WTC11 (cell line): ENCODE data around the gene LIPM. TPM values are rescaled to one million over a fixed set of nuclear protein-coding genes. Genes with fewer than 3 reads are reported as not detected.

Experiments used
- ATAC-seq: fragments of 200-7000 bp; cut with Tn5 transposase; 2 replicates; pipeline ENCODE4 v1.10.0; 2021; ENCODE audit warnings: mild to moderate bottlenecking, moderate library complexity
- Bru-seq: library from RNA; stranded (reverse); fragments of 400-500 nt; gene quantifications from one replicate; lab custom pipeline; 2021; lab: Mats Ljungman, UMichigan
- CTCF ChIA-PET: fragments of 300-600 bp; sonication (Branson Sonifier 250); formaldehyde crosslinking; loops from one replicate; lab custom pipeline; 2021; ENCODE audit warnings: antibody characterized with exemption; lab: Charles Lee
- POLR2A ChIA-PET: fragments of 350-600 bp; sonication (Branson Sonifier 250); formaldehyde crosslinking; loops from one replicate; lab custom pipeline; 2021; ENCODE audit warnings: antibody characterized with exemption; lab: Charles Lee
- DNase-seq: peaks from one replicate; pipeline ENCODE4 v3.0.0; 2021; ENCODE audit warnings: low spot score
- H3K27ac Mint-ChIP-seq: 2 replicates; pipeline ENCODE4 v1.8.0; 2021; ENCODE audit warnings: mixed read lengths
- H3K27me3 Mint-ChIP-seq: 2 replicates; pipeline ENCODE4 v1.8.0; 2021; ENCODE audit warnings: low read depth, mild to moderate bottlenecking, moderate library complexity, mixed read lengths
- H3K36me3 Mint-ChIP-seq: 2 replicates; pipeline ENCODE4 v1.8.0; 2021; ENCODE audit warnings: mixed read lengths
- H3K4me1 Mint-ChIP-seq: 2 replicates; pipeline ENCODE4 v1.8.0; 2022; ENCODE audit warnings: mixed read lengths
- H3K4me3 Mint-ChIP-seq: 2 replicates; pipeline ENCODE4 v1.8.0; 2021; ENCODE audit warnings: mild to moderate bottlenecking, moderate library complexity, mixed read lengths
- H3K9me3 Mint-ChIP-seq: 2 replicates; pipeline ENCODE4 v1.8.0; 2021; ENCODE audit warnings: mixed read lengths
- ATF1 ChIP-seq: sonication (generic); formaldehyde crosslinking; IDR thresholded peaks from 2 replicates; pipeline ENCODE4 v1.8.1; 2023; ENCODE audit warnings: mild to moderate bottlenecking, moderate library complexity, missing genetic modification reagents
- CBFB ChIP-seq: sonication (generic); formaldehyde crosslinking; IDR thresholded peaks from 2 replicates; pipeline ENCODE4 v1.8.1; 2022; ENCODE audit warnings: mild to moderate bottlenecking, low read depth, missing genetic modification reagents
- HMGA2 ChIP-seq: fragments of 250-450 bp; sonication (Bioruptor Pico); IDR thresholded peaks from 2 replicates; pipeline ENCODE4 v1.4.0; 2021; ENCODE audit warnings: mild to moderate bottlenecking, moderate library complexity
- IRF2 ChIP-seq: sonication (generic); formaldehyde crosslinking; IDR thresholded peaks from 2 replicates; pipeline ENCODE4 v1.8.0; 2022; ENCODE audit warnings: low read depth, missing genetic modification reagents, borderline replicate concordance
- JAZF1 ChIP-seq: fragments of 250-450 bp; sonication (Bioruptor Pico); IDR thresholded peaks from 2 replicates; pipeline ENCODE4 v1.9.0; 2021; ENCODE audit warnings: moderate library complexity, mild to moderate bottlenecking, inconsistent platforms
- MYBL2 ChIP-seq: sonication (generic); formaldehyde crosslinking; IDR thresholded peaks from 2 replicates; pipeline ENCODE4 v1.8.1; 2023; ENCODE audit warnings: mild to moderate bottlenecking, moderate library complexity, missing genetic modification reagents
- NR2C2 ChIP-seq: sonication (generic); formaldehyde crosslinking; IDR thresholded peaks from 2 replicates; pipeline ENCODE4 v1.8.0; 2022; ENCODE audit warnings: mild to moderate bottlenecking, missing genetic modification reagents
- NR3C1 ChIP-seq: sonication (generic); formaldehyde crosslinking; conservative IDR thresholded peaks from 2 replicates; pipeline ENCODE4 v1.8.1; 2023; ENCODE audit warnings: low read depth, mild to moderate bottlenecking, missing genetic modification reagents
- SMAD4 ChIP-seq: sonication (generic); formaldehyde crosslinking; IDR thresholded peaks from 2 replicates; pipeline ENCODE4 v1.8.0; 2022; ENCODE audit warnings: mild to moderate bottlenecking, missing genetic modification reagents
- SOX15 ChIP-seq: fragments of 250-450 bp; sonication (Bioruptor Pico); IDR thresholded peaks from 2 replicates; pipeline ENCODE4 v1.9.0; 2021; ENCODE audit warnings: mild to moderate bottlenecking
- TCF7 ChIP-seq: sonication (generic); formaldehyde crosslinking; IDR thresholded peaks from 2 replicates; pipeline ENCODE4 v1.8.0; 2022; ENCODE audit warnings: mild to moderate bottlenecking, low read depth, missing genetic modification reagents, moderate library complexity
- TEAD1 ChIP-seq: sonication (generic); formaldehyde crosslinking; IDR thresholded peaks from 2 replicates; pipeline ENCODE4 v1.8.0; 2022; ENCODE audit warnings: mild to moderate bottlenecking, missing genetic modification reagents
- TEAD4 ChIP-seq: sonication (generic); formaldehyde crosslinking; IDR thresholded peaks from 2 replicates; pipeline ENCODE4 v1.8.0; 2022; ENCODE audit warnings: mild to moderate bottlenecking, missing genetic modification reagents
- ZNF219 ChIP-seq: sonication (generic); formaldehyde crosslinking; IDR thresholded peaks from 2 replicates; pipeline ENCODE4 v1.8.0; 2023; ENCODE audit warnings: missing genetic modification reagents, mild to moderate bottlenecking, borderline replicate concordance
- ZNF317 ChIP-seq: sonication (generic); formaldehyde crosslinking; IDR thresholded peaks from 2 replicates; pipeline ENCODE4 v1.8.1; 2023; ENCODE audit warnings: low read depth, mild to moderate bottlenecking, moderate library complexity, missing genetic modification reagents, borderline replicate concordance
- ZNF396 ChIP-seq: fragments of 250-450 bp; sonication (Bioruptor Pico); IDR thresholded peaks from 2 replicates; pipeline ENCODE4 v1.8.0; 2021; ENCODE audit warnings: mild to moderate bottlenecking, moderate library complexity, borderline replicate concordance
- ZNF423 ChIP-seq: fragments of 250-450 bp; sonication (Bioruptor Pico); IDR thresholded peaks from 2 replicates; pipeline ENCODE4 v2.1.2; 2022; ENCODE audit warnings: mild to moderate bottlenecking, moderate library complexity
- ZNF671 ChIP-seq: fragments of 250-450 bp; sonication (Bioruptor Pico); IDR thresholded peaks from 2 replicates; pipeline ENCODE4 v1.8.0; 2021; ENCODE audit warnings: mild to moderate bottlenecking
- long read RNA-seq, 3 experiments: library from RNA in 1 of 3; library from capped mRNA in 1 of 3; library from polyadenylated mRNA in 1 of 3; unstranded in 2 of 3; stranded (forward) in 1 of 3; transcript quantifications; one replicate each; pipeline ENCODE4 v2.0.0, GENCODE V29; 2021
- total RNA-seq: library from RNA; stranded (reverse); gene quantifications from 3 replicates; pipeline ENCODE4 v1.2.3, GENCODE V29; 2021
- TF ChIP-seq, protein P1 (sequence below): sonication (generic); formaldehyde crosslinking; IDR thresholded peaks from 2 replicates; pipeline ENCODE4 v1.8.0; 2022; ENCODE audit warnings: mild to moderate bottlenecking, missing genetic modification reagents
- TF ChIP-seq, protein P2 (sequence below): sonication (generic); formaldehyde crosslinking; IDR thresholded peaks from 2 replicates; pipeline ENCODE4 v1.8.1; 2022; ENCODE audit warnings: missing genetic modification reagents, borderline replicate concordance
- TF ChIP-seq, protein P3 (sequence below): sonication (generic); formaldehyde crosslinking; IDR thresholded peaks from 2 replicates; pipeline ENCODE4 v1.8.0; 2022; ENCODE audit warnings: mild to moderate bottlenecking, missing genetic modification reagents
- TF ChIP-seq, protein P4 (sequence below): sonication (generic); formaldehyde crosslinking; IDR thresholded peaks from 2 replicates; pipeline ENCODE4 v1.8.0; 2023; ENCODE audit warnings: mild to moderate bottlenecking, missing genetic modification reagents
- TF ChIP-seq, protein P5 (sequence below): sonication (generic); formaldehyde crosslinking; conservative IDR thresholded peaks from 2 replicates; pipeline ENCODE4 v1.8.1; 2022; ENCODE audit warnings: mild to moderate bottlenecking, missing genetic modification reagents
- TF ChIP-seq, protein P6 (sequence below): fragments of 250-450 bp; sonication (Bioruptor Pico); IDR thresholded peaks from 2 replicates; pipeline ENCODE4 v1.9.0; 2021; ENCODE audit warnings: mild to moderate bottlenecking
- TF ChIP-seq, protein P7 (sequence below): sonication (generic); formaldehyde crosslinking; IDR thresholded peaks from 2 replicates; pipeline ENCODE4 v1.8.0; 2022; ENCODE audit warnings: mild to moderate bottlenecking, missing genetic modification reagents

The LIPM gene, protein sequence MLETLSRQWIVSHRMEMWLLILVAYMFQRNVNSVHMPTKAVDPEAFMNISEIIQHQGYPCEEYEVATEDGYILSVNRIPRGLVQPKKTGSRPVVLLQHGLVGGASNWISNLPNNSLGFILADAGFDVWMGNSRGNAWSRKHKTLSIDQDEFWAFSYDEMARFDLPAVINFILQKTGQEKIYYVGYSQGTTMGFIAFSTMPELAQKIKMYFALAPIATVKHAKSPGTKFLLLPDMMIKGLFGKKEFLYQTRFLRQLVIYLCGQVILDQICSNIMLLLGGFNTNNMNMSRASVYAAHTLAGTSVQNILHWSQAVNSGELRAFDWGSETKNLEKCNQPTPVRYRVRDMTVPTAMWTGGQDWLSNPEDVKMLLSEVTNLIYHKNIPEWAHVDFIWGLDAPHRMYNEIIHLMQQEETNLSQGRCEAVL
- not detected in 3 replicates for total RNA-seq
- Bru-seq, nascent RNA, result not detected
- long read RNA-seq, experiment 1, result 0 reads
- long read RNA-seq, experiment 2, result 0 reads
- long read RNA-seq, experiment 3, result 0 reads

DNA sequence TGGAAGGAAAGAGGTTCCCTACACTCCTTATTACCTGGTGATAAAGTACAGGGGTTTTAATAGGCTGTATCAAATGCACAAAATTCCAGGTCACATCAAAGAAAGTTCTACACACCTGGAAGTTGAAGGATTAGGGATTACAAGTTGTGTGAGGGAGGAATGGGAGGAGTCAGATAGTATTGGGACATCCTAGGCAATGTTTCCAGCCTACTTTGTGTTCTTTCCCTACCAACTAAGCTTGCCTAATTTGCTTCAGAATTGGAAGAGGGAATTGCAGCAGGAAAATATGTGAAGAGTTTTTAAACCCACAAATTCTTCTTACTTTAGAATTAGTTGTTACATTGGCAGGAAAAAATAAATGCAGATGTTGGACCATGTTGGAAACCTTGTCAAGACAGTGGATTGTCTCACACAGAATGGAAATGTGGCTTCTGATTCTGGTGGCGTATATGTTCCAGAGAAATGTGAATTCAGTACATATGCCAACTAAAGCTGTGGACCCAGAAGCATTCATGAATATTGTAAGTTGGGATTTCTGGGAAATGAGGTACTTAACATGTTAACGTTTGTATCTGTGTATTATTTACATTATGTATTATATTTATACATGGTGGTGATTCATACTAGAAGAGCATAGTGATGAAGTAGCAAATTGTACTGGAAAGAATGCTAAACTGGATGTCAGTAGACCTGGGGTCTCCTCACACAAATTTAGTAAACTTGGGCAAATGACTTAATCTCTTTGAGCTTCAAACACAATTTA lies at the start of gene LIPM:
Gene LIPM, plus strand, starts transcription at position 208 of the 763 bp plus-strand sequence. Its CDS starts 167 bp downstream, at position 375.
- H3K27ac Mint-ChIP-seq, result no peak within 1 kb of the TSS
- no peak for DNase-seq
- no peak for ATAC-seq
- peaks cover 22% of the 10 kb centered on the region for H3K27me3 Mint-ChIP-seq
- H3K36me3 Mint-ChIP-seq, result no peaks in the 10 kb centered on the region
- TF ChIP-seq SMAD4 (CRISPR knock-in tag), result no peak
- TF ChIP-seq NR3C1 (CRISPR knock-in tag), result no peak
- TF ChIP-seq IRF2 (CRISPR knock-in tag), result no peak
- TF ChIP-seq ZNF423 (CRISPR knock-in tag), result no peak
- TF ChIP-seq, protein P1, sequence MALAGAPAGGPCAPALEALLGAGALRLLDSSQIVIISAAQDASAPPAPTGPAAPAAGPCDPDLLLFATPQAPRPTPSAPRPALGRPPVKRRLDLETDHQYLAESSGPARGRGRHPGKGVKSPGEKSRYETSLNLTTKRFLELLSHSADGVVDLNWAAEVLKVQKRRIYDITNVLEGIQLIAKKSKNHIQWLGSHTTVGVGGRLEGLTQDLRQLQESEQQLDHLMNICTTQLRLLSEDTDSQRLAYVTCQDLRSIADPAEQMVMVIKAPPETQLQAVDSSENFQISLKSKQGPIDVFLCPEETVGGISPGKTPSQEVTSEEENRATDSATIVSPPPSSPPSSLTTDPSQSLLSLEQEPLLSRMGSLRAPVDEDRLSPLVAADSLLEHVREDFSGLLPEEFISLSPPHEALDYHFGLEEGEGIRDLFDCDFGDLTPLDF (CRISPR knock-in tag), result no peak
- TF ChIP-seq TCF7, result no peak
- TF ChIP-seq, protein P2, sequence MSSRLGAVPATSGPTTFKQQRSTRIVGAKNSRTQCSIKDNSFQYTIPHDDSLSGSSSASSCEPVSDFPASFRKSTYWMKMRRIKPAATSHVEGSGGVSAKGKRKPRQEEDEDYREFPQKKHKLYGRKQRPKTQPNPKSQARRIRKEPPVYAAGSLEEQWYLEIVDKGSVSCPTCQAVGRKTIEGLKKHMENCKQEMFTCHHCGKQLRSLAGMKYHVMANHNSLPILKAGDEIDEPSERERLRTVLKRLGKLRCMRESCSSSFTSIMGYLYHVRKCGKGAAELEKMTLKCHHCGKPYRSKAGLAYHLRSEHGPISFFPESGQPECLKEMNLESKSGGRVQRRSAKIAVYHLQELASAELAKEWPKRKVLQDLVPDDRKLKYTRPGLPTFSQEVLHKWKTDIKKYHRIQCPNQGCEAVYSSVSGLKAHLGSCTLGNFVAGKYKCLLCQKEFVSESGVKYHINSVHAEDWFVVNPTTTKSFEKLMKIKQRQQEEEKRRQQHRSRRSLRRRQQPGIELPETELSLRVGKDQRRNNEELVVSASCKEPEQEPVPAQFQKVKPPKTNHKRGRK, result no peak
- TF ChIP-seq ATF1 (CRISPR knock-in tag), result no peak
- TF ChIP-seq TEAD1, result no peak
- TF ChIP-seq JAZF1 (CRISPR knock-in tag), result no peak
- no peak for TF ChIP-seq NR2C2 (CRISPR knock-in tag)
- TF ChIP-seq, protein P3, sequence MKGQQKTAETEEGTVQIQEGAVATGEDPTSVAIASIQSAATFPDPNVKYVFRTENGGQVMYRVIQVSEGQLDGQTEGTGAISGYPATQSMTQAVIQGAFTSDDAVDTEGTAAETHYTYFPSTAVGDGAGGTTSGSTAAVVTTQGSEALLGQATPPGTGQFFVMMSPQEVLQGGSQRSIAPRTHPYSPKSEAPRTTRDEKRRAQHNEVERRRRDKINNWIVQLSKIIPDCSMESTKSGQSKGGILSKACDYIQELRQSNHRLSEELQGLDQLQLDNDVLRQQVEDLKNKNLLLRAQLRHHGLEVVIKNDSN (CRISPR knock-in tag), result no peak
- TF ChIP-seq, protein P4, sequence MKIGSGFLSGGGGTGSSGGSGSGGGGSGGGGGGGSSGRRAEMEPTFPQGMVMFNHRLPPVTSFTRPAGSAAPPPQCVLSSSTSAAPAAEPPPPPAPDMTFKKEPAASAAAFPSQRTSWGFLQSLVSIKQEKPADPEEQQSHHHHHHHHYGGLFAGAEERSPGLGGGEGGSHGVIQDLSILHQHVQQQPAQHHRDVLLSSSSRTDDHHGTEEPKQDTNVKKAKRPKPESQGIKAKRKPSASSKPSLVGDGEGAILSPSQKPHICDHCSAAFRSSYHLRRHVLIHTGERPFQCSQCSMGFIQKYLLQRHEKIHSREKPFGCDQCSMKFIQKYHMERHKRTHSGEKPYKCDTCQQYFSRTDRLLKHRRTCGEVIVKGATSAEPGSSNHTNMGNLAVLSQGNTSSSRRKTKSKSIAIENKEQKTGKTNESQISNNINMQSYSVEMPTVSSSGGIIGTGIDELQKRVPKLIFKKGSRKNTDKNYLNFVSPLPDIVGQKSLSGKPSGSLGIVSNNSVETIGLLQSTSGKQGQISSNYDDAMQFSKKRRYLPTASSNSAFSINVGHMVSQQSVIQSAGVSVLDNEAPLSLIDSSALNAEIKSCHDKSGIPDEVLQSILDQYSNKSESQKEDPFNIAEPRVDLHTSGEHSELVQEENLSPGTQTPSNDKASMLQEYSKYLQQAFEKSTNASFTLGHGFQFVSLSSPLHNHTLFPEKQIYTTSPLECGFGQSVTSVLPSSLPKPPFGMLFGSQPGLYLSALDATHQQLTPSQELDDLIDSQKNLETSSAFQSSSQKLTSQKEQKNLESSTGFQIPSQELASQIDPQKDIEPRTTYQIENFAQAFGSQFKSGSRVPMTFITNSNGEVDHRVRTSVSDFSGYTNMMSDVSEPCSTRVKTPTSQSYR (CRISPR knock-in tag), result no peak
- no peak for TF ChIP-seq ZNF317
- no peak for TF ChIP-seq TEAD4 (CRISPR knock-in tag)
- no peak for TF ChIP-seq CBFB (CRISPR knock-in tag)
- no peak for TF ChIP-seq ZNF396 (CRISPR knock-in tag)
- TF ChIP-seq HMGA2 (CRISPR knock-in tag), result no peak
- no peak within 1 kb of the TSS for H3K4me3 Mint-ChIP-seq
- ChIA-PET CTCF (no interaction called here), POLR2A (no interaction called here)
- no peaks in the 10 kb centered on the region for H3K9me3 Mint-ChIP-seq
- peaks cover 10% of the 10 kb centered on the region for H3K4me1 Mint-ChIP-seq

DNA sequence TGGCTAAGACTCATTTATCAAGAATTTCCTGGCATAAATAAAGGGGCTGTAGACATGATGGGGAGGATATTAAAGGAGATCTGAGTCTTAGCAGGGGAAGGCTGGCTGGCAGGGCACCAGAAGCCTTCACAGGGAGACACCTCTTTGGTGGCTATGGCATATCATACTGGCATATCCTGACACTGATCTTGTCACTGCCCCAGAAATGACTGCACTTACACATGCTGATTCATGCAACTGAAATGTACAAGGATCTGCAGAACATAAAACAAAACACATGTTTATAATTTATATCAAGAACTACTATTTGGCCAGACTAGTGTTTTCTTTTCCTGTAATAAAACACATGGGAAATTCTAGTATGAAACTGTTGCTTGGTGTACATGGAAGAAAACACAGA lies 48.2 kb upstream of the LIPM start:
- Mint-ChIP-seq H3K27ac (no peak overlapping the region), H3K9me3 (peaks cover 7% of the 10 kb centered on the region; the same call in 1 of the 2 replicates), H3K4me1 (peaks cover 9% of the 10 kb centered on the region), H3K36me3 (no peaks in the 10 kb centered on the region), H3K27me3 (peaks cover 4% of the 10 kb centered on the region), H3K4me3 (no peak overlapping the region)
- ChIA-PET POLR2A (no interaction called here), CTCF (no interaction called here)
- ATAC-seq (no peak), DNase-seq (no peak)
- TF ChIP-seq, protein P5, sequence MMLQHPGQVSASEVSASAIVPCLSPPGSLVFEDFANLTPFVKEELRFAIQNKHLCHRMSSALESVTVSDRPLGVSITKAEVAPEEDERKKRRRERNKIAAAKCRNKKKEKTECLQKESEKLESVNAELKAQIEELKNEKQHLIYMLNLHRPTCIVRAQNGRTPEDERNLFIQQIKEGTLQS (CRISPR knock-in tag), result no peak
- TF ChIP-seq, protein P6, sequence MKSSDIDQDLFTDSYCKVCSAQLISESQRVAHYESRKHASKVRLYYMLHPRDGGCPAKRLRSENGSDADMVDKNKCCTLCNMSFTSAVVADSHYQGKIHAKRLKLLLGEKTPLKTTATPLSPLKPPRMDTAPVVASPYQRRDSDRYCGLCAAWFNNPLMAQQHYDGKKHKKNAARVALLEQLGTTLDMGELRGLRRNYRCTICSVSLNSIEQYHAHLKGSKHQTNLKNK (CRISPR knock-in tag), result no peak
- TF ChIP-seq SOX15, result no peak
- no peak for TF ChIP-seq MYBL2 (CRISPR knock-in tag)
- no peak for TF ChIP-seq ZNF219 (CRISPR knock-in tag)
- no peak for TF ChIP-seq ZNF671
- TF ChIP-seq, protein P7, sequence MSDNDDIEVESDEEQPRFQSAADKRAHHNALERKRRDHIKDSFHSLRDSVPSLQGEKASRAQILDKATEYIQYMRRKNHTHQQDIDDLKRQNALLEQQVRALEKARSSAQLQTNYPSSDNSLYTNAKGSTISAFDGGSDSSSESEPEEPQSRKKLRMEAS, result no peak
- no peak for TF ChIP-seq ZNF396 (CRISPR knock-in tag)
